ENCODE measurements around the gene TSSC4. TPM values are rescaled to one million over a fixed set of nuclear protein-coding genes. Genes with fewer than 3 reads are reported as not detected.

The TSSC4 gene
- total and polyA plus RNA-seq, 9 of the 15 experiments (the other 6 are each of a cell fraction or from before 2014, with no cell fraction given), result 0.41 to 54.2 (median 11.0) TPM

DNA sequence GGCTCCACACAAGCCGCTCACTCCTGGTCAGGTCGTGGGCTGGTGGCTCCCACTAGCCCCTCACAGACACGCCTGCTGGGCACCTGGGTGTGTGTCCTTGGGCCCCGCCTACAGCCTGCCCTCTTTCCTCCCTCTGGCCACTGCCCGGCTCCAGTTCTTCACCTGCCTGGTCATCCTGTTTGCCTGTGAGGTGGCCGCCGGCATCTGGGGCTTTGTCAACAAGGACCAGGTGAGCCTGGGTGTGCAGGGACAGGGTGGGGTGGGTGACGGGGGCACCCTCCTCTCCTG is 5.8 kb upstream of the TSSC4 start:
- WGBS (ENCODE audit: insufficient coverage, low coverage, missing lambda C conversion rate), result 92% methylated on average over 6 of the region's 8 CpGs
- intact Hi-C loops (cut with micrococcal nuclease), result no loop called here
- Histone ChIP-seq H3K9ac (ENCODE audit: insufficient read depth in 1 of 2, low read depth in 2 of 2, low read length in 2 of 2) (peak overlapping the region in 1 of 2 experiments; percentile 68; a peak in 1 of 4 replicates), H3K36me3 (ENCODE audit: control insufficient read depth, insufficient read depth, low read length) (peaks cover 74% of the 10 kb centered on the region; the same call in 2 of the 3 replicates), H3K4me1 (replicated peaks in 1 of 2; ENCODE audit: control insufficient read depth in 2 of 2, insufficient read depth in 2 of 2, low read length in 2 of 2) (peaks cover 9 to 83% of the 10 kb centered on the region in 2 experiments; a peak in 4 of 5 replicates), H3K27ac (ENCODE audit: extremely low read depth, low read depth, low read length) (no peak overlapping the region), H3K79me2 (ENCODE audit: control insufficient read depth, insufficient read depth, low read length) (peaks cover 30% of the 10 kb centered on the region), H4K20me1 (replicated peaks; ENCODE audit: control insufficient read depth, insufficient read depth, low read length) (peaks cover 20% of the 10 kb centered on the region), H3K27me3 (ENCODE audit: control insufficient read depth in 2 of 2, insufficient read depth in 2 of 2, low read length in 2 of 2) (no peaks in the 10 kb centered on the region), H3K4me3 (no peak overlapping the region), H3K9me3 (replicated peaks; ENCODE audit: control insufficient read depth, insufficient read depth, low read depth, low read length) (no peaks in the 10 kb centered on the region), H3K4me2 (ENCODE audit: insufficient read depth, low read length) (no peak overlapping the region), H2AFZ (ENCODE audit: low read depth, low read length) (no peak overlapping the region), H3K9me1 (ENCODE audit: control insufficient read depth, insufficient read depth, low read length) (peaks cover 11% of the 10 kb centered on the region)
- no peak for DNase-seq (ENCODE audit: extremely low read depth in 1 of 4, low spot score in 3 of 4)
- BruUV-seq (replicated peaks), result no TSS peak
- POLR2A ChIA-PET, result interaction anchor here (0.7 kb wide), 1 partner anchor 12 kb away, joined by 3 read pairs; no protein-coding TSS in a partner anchor
- no peak for TF ChIP-seq ZNF124 (CRISPR knock-in tag; IDR thresholded peaks at IDR 0.05)
- TF ChIP-seq POLR2G (IDR thresholded peaks at IDR 0.05; ENCODE audit: low read depth, low read length), result peak; percentile 5; the same call in 1 of the 2 replicates
- TF ChIP-seq, protein P1, sequence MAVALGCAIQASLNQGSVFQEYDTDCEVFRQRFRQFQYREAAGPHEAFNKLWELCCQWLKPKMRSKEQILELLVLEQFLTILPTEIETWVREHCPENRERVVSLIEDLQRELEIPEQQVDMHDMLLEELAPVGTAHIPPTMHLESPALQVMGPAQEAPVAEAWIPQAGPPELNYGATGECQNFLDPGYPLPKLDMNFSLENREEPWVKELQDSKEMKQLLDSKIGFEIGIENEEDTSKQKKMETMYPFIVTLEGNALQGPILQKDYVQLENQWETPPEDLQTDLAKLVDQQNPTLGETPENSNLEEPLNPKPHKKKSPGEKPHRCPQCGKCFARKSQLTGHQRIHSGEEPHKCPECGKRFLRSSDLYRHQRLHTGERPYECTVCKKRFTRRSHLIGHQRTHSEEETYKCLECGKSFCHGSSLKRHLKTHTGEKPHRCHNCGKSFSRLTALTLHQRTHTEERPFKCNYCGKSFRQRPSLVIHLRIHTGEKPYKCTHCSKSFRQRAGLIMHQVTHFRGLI (CRISPR knock-in tag; IDR thresholded peaks at IDR 0.05), result no peak
- no peak for ATAC-seq
- CTCF ChIA-PET (ENCODE audit: low intra/inter-chr PET ratio), result no interaction called here
- in situ Hi-C loops (cut with MboI), result no loop called here
- no peak for FAIRE-seq

DNA sequence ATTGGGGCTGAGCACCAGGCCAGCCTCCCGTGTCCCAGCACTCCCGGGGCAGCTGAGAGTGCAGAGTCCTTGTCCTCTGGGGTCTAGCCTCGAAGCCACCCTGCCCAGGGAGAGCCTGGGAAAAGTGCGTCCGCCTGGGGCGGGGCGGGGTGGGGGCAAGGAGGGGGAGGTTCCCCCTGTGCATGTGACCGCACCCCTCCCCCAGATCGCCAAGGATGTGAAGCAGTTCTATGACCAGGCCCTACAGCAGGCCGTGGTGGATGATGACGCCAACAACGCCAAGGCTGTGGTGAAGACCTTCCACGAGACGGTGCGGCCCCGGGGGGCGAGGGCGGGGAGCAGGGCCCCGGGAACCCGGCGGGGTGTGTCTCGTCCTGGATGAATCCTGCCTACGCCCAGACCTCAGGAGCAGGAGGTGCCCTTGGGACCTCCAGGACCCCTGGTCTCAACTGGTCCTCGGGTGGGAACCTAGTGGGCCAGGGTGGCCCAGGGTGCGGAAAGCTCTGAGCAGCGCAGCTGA is 5.3 kb upstream of the TSSC4 start:
- DNase-seq (ENCODE audit: extremely low read depth in 1 of 4, low spot score in 3 of 4) (no peak), ATAC-seq (no peak), FAIRE-seq (no peak)
- CTCF ChIA-PET (ENCODE audit: low intra/inter-chr PET ratio), result no interaction called here
- intact Hi-C loops (cut with micrococcal nuclease) (no loop called here), in situ Hi-C loops (cut with MboI) (no loop called here)
- 85% methylated on average over 11 of the region's 26 CpGs for WGBS (ENCODE audit: insufficient coverage, low coverage, missing lambda C conversion rate)
- Histone ChIP-seq H3K27ac (ENCODE audit: extremely low read depth, low read depth, low read length) (no peak overlapping the region), H3K79me2 (ENCODE audit: control insufficient read depth, insufficient read depth, low read length) (peaks cover 26% of the 10 kb centered on the region), H2AFZ (ENCODE audit: low read depth, low read length) (no peak overlapping the region), H4K20me1 (replicated peaks; ENCODE audit: control insufficient read depth, insufficient read depth, low read length) (peaks cover 15% of the 10 kb centered on the region), H3K9ac (ENCODE audit: insufficient read depth in 1 of 2, low read depth in 2 of 2, low read length in 2 of 2) (no peak overlapping the region), H3K9me3 (replicated peaks; ENCODE audit: control insufficient read depth, insufficient read depth, low read depth, low read length) (no peaks in the 10 kb centered on the region), H3K9me1 (ENCODE audit: control insufficient read depth, insufficient read depth, low read length) (peaks cover 6% of the 10 kb centered on the region), H3K4me3 (no peak overlapping the region), H3K36me3 (ENCODE audit: control insufficient read depth, insufficient read depth, low read length) (peaks cover 69% of the 10 kb centered on the region; the same call in 2 of the 3 replicates), H3K27me3 (ENCODE audit: control insufficient read depth in 2 of 2, insufficient read depth in 2 of 2, low read length in 2 of 2) (no peaks in the 10 kb centered on the region), H3K4me2 (ENCODE audit: insufficient read depth, low read length) (no peak overlapping the region), H3K4me1 (replicated peaks in 1 of 2; ENCODE audit: control insufficient read depth in 2 of 2, insufficient read depth in 2 of 2, low read length in 2 of 2) (peaks cover 7 to 83% of the 10 kb centered on the region in 2 experiments; a peak in 4 of 5 replicates)
- POLR2A ChIA-PET, result interaction anchor here (0.6 kb wide), 1 partner anchor 13 kb away, joined by 3 read pairs; no protein-coding TSS in a partner anchor
- no TSS peak for BruUV-seq (replicated peaks)
- TF ChIP-seq, protein P2, sequence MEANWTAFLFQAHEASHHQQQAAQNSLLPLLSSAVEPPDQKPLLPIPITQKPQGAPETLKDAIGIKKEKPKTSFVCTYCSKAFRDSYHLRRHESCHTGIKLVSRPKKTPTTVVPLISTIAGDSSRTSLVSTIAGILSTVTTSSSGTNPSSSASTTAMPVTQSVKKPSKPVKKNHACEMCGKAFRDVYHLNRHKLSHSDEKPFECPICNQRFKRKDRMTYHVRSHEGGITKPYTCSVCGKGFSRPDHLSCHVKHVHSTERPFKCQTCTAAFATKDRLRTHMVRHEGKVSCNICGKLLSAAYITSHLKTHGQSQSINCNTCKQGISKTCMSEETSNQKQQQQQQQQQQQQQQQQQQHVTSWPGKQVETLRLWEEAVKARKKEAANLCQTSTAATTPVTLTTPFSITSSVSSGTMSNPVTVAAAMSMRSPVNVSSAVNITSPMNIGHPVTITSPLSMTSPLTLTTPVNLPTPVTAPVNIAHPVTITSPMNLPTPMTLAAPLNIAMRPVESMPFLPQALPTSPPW (CRISPR knock-in tag; IDR thresholded peaks at IDR 0.05), result peak; percentile 22; the same call in 1 of the 2 replicates
- no peak for TF ChIP-seq ILK (tag; IDR thresholded peaks at IDR 0.05; ENCODE audit: borderline replicate concordance, low read depth)
- TF ChIP-seq, protein P3, sequence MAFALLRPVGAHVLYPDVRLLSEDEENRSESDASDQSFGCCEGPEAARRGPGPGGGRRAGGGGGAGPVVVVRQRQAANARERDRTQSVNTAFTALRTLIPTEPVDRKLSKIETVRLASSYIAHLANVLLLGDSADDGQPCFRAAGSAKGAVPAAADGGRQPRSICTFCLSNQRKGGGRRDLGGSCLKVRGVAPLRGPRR (CRISPR knock-in tag; IDR thresholded peaks at IDR 0.05), result no peak
- TF ChIP-seq, protein P4, sequence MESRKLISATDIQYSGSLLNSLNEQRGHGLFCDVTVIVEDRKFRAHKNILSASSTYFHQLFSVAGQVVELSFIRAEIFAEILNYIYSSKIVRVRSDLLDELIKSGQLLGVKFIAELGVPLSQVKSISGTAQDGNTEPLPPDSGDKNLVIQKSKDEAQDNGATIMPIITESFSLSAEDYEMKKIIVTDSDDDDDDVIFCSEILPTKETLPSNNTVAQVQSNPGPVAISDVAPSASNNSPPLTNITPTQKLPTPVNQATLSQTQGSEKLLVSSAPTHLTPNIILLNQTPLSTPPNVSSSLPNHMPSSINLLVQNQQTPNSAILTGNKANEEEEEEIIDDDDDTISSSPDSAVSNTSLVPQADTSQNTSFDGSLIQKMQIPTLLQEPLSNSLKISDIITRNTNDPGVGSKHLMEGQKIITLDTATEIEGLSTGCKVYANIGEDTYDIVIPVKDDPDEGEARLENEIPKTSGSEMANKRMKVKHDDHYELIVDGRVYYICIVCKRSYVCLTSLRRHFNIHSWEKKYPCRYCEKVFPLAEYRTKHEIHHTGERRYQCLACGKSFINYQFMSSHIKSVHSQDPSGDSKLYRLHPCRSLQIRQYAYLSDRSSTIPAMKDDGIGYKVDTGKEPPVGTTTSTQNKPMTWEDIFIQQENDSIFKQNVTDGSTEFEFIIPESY (CRISPR knock-in tag; IDR thresholded peaks at IDR 0.05), result no peak
- no peak for TF ChIP-seq NUFIP1 (IDR thresholded peaks at IDR 0.05; ENCODE audit: partially characterized antibody)
- TF ChIP-seq MED1 (CRISPR knock-in tag; IDR thresholded peaks at IDR 0.05; ENCODE audit: borderline replicate concordance), result no peak

Measured in K562 (cell line).